Neural cell (in vitro differentiated cells): ENCODE results near the gene KLLN. TPM values are rescaled to one million over a fixed set of nuclear protein-coding genes. Genes with fewer than 3 reads are reported as not detected.
A peak's percentile ranks its signal among the peaks of the same experiment; 100 is the strongest.
"Not testable (repeated sequence)": the region's sequence is repeated elsewhere in the genome, so short reads cannot be mapped to it uniquely, and the experiment has no call there.

Experiments used
- H2AFZ ChIP-seq: fragments of 200-600, 300-800 bp; sonication (generic), shearing (Covaris generic); 2 replicates; pipeline ENCODE4 v1.6.0; 2014; ENCODE audit warnings: low read depth, mild to moderate bottlenecking, antibody characterized with exemption, low read length, moderate library complexity
- H3F3A ChIP-seq: fragments of 200-600 bp; shearing (Covaris generic); 2 replicates; pipeline ENCODE4 v1.6.1; 2016; ENCODE audit warnings: mild to moderate bottlenecking, moderate library complexity, mixed read lengths, antibody characterized with exemption, low read length; ENCODE audit not compliant: insufficient read depth, poor library complexity, severe bottlenecking
- H3K27ac ChIP-seq: fragments of 200-600, 300-800 bp; sonication (generic), shearing (Covaris generic); 2 replicates; pipeline ENCODE4 v1.5.1; 2014; ENCODE audit warnings: mild to moderate bottlenecking, low read length, moderate library complexity
- H3K27me3 ChIP-seq: fragments of 300-800, 200-600 bp; sonication (generic), shearing (Covaris generic); 2 replicates; pipeline ENCODE4 v1.6.0; 2014; ENCODE audit warnings: mild to moderate bottlenecking, low read depth, low read length, moderate library complexity; ENCODE audit not compliant: insufficient read depth
- H3K36me3 ChIP-seq: fragments of 300-800, 200-600 bp; sonication (generic), shearing (Covaris generic); 2 replicates; pipeline ENCODE4 v1.5.1; 2014; ENCODE audit warnings: mild to moderate bottlenecking, antibody characterized with exemption, low read length, moderate library complexity; ENCODE audit not compliant: insufficient read depth
- H3K4me2 ChIP-seq: fragments of 300-800, 200-600 bp; sonication (generic), shearing (Covaris generic); 2 replicates; pipeline ENCODE4 v1.6.0; 2014; ENCODE audit warnings: mild to moderate bottlenecking, low read length
- H3K4me3 ChIP-seq: fragments of 300-800, 200-600 bp; sonication (generic), shearing (Covaris generic); 2 replicates; pipeline ENCODE4 v1.5.1; 2014; ENCODE audit warnings: mild to moderate bottlenecking, low read length, moderate library complexity
- H3K79me2 ChIP-seq: fragments of 200-600 bp; shearing (Covaris generic); replicated peaks from 2 replicates; pipeline ENCODE4 v1.6.0; 2014; ENCODE audit warnings: mild to moderate bottlenecking, low read length, moderate library complexity; ENCODE audit not compliant: insufficient read depth
- H3K9ac ChIP-seq: fragments of 300-800, 200-600 bp; sonication (generic), shearing (Covaris generic); 2 replicates; pipeline ENCODE4 v1.6.1; 2016; ENCODE audit warnings: mild to moderate bottlenecking, low read length, mixed read lengths
- H3K9me2 ChIP-seq: fragments of 200-600 bp; shearing (Covaris generic); 2 replicates; pipeline ENCODE4 v1.6.1; 2016; ENCODE audit warnings: mild to moderate bottlenecking, low read length, mixed read lengths; ENCODE audit not compliant: insufficient read depth
- H3K9me3 ChIP-seq: fragments of 200-600, 300-800 bp; sonication (generic), shearing (Covaris generic); 2 replicates; pipeline ENCODE4 v1.6.1; 2016; ENCODE audit warnings: mild to moderate bottlenecking, mixed run types, low read length, moderate library complexity, mixed read lengths
- H4K20me1 ChIP-seq: fragments of 200-600 bp; shearing (Covaris generic); 2 replicates; pipeline ENCODE4 v1.6.1; 2016; ENCODE audit warnings: mild to moderate bottlenecking, mixed run types; ENCODE audit not compliant: insufficient read depth
- CTCF ChIP-seq: fragments of 450-650 bp; IDR thresholded peaks from 2 replicates; pipeline ENCODE4 v1.5.1; 2014; ENCODE audit warnings: antibody characterized with exemption, mild to moderate bottlenecking, moderate library complexity; ENCODE audit not compliant: poor library complexity, severe bottlenecking
- EP300 ChIP-seq: fragments of 450-650 bp; conservative IDR thresholded peaks from 2 replicates; pipeline ENCODE4 v1.6.1; 2014; ENCODE audit warnings: antibody characterized with exemption, mild to moderate bottlenecking, moderate library complexity; ENCODE audit not compliant: poor library complexity, severe bottlenecking
- EZH2 ChIP-seq: fragments of 200-600, 300-800 bp; shearing (Covaris generic), sonication (generic); IDR thresholded peaks from 2 replicates; pipeline ENCODE4 v1.6.1; 2014; ENCODE audit warnings: antibody characterized with exemption, low read length, borderline replicate concordance, mild to moderate bottlenecking; ENCODE audit not compliant: insufficient read depth, poor library complexity, severe bottlenecking
- MXI1 ChIP-seq: fragments of 450-650 bp; conservative IDR thresholded peaks from 2 replicates; pipeline ENCODE4 v1.6.1; 2014; ENCODE audit warnings: antibody characterized with exemption, mild to moderate bottlenecking; ENCODE audit not compliant: poor library complexity, severe bottlenecking
- POLR2AphosphoS5 ChIP-seq: IDR thresholded peaks from 2 replicates; pipeline ENCODE4 v1.6.1; 2012
- RAD21 ChIP-seq: fragments of 450-650 bp; conservative IDR thresholded peaks from 2 replicates; pipeline ENCODE4 v1.6.1; 2014; ENCODE audit warnings: antibody characterized with exemption, mild to moderate bottlenecking, moderate library complexity
- REST ChIP-seq: IDR thresholded peaks from 2 replicates; pipeline ENCODE4 v1.6.1; 2012; ENCODE audit warnings: borderline replicate concordance
- SMC3 ChIP-seq: fragments of 450-650 bp; conservative IDR thresholded peaks from 2 replicates; pipeline ENCODE4 v1.6.1; 2014; ENCODE audit warnings: antibody characterized with exemption, mild to moderate bottlenecking, moderate library complexity; ENCODE audit not compliant: poor library complexity
- TAF1 ChIP-seq: IDR thresholded peaks from 2 replicates; pipeline ENCODE4 v1.6.1; 2012; ENCODE audit warnings: low read depth
- polyA plus RNA-seq: library from polyadenylated mRNA; depleted of rRNA; stranded (reverse); fragments of >200 nt; gene quantifications from 2 replicates; pipeline ENCODE4 v1.2.3, GENCODE V29; 2014

Gene KLLN
- polyA plus RNA-seq, 1 donor from 2014 or later: 0.77 TPM

- Histone ChIP-seq H3K4me3 (no peak overlapping the region), H3K9ac (no peak overlapping the region), H3K27ac (no peak overlapping the region), H2AFZ (no peak overlapping the region), H3K27me3 (no peaks in the 10 kb centered on the region), H3K36me3 (no peaks in the 10 kb centered on the region), H3K9me3 (no peaks in the 10 kb centered on the region), H3K4me2 (no peak overlapping the region), H4K20me1 (peaks cover 7% of the 10 kb centered on the region), H3K79me2 (peaks cover 10% of the 10 kb centered on the region), H3K9me2 (no peaks in the 10 kb centered on the region), H3F3A (peaks cover 10% of the 10 kb centered on the region)
- no peak for TF ChIP-seq REST
- peak; percentile 46 for TF ChIP-seq RAD21
- TF ChIP-seq MXI1: no peak
- peak; percentile 36 for TF ChIP-seq CTCF
- no peak for TF ChIP-seq TAF1
- no peak for TF ChIP-seq EP300
- TF ChIP-seq SMC3: peak; percentile 28
- TF ChIP-seq EZH2: no peak
- no peak for TF ChIP-seq POLR2AphosphoS5
Observed at GRCh38 chr10:87860156-87860795, 3.1 kb downstream of the KLLN start.

- H3K9me2 ChIP-seq, H3K36me3 ChIP-seq, H3K4me3 ChIP-seq, H3K4me2 ChIP-seq, H4K20me1 ChIP-seq, H3K9ac ChIP-seq, H3F3A ChIP-seq, H3K27me3 ChIP-seq, H3K9me3 ChIP-seq, H3K27ac ChIP-seq, H3K79me2 ChIP-seq, H2AFZ ChIP-seq: not testable (repeated sequence)
Observed at GRCh38 chr10:87855665-87856064, 7.7 kb downstream of the KLLN start.

GRCh38 chr10:87855247-87855646 lies 8.1 kb downstream of the KLLN start:
- not testable (repeated sequence) for H4K20me1 ChIP-seq, H3K9ac ChIP-seq, H3K79me2 ChIP-seq, H3K9me3 ChIP-seq, H3K4me3 ChIP-seq, H2AFZ ChIP-seq, H3K4me2 ChIP-seq, H3K36me3 ChIP-seq, H3F3A ChIP-seq, H3K27ac ChIP-seq, H3K9me2 ChIP-seq, H3K27me3 ChIP-seq
